SK-N-SH treated with all-trans-retinoic acid at 6 μM for 48 hours (cell line): ENCODE data around the gene LRRC52.

Source experiments
- ESRRG ChIP-seq: fragments of 250-450 bp; sonication (Bioruptor Pico); IDR thresholded peaks from 2 replicates; pipeline ENCODE4 v1.6.1; 2021; ENCODE audit warnings: mild to moderate bottlenecking
- OSR1 ChIP-seq: fragments of 250-450 bp; sonication (Bioruptor Pico); IDR thresholded peaks from 2 replicates; pipeline ENCODE4 v1.8.0; 2022; ENCODE audit warnings: moderate library complexity, mild to moderate bottlenecking, inconsistent platforms
- POU6F1 ChIP-seq: fragments of 250-450 bp; sonication (Bioruptor Pico); IDR thresholded peaks from 2 replicates; pipeline ENCODE4 v1.8.0; 2021; ENCODE audit warnings: low read depth, mild to moderate bottlenecking, moderate library complexity, borderline replicate concordance
- RARB ChIP-seq: fragments of 250-450 bp; sonication (Bioruptor Pico); IDR thresholded peaks from 2 replicates; pipeline ENCODE4 v1.8.0; 2021; ENCODE audit warnings: mild to moderate bottlenecking, moderate library complexity
- ZFP3 ChIP-seq: fragments of 250-450 bp; sonication (Bioruptor Pico); IDR thresholded peaks from 2 replicates; pipeline ENCODE4 v1.5.0; 2020; ENCODE audit warnings: mild to moderate bottlenecking, moderate library complexity
- ZNF8 ChIP-seq: fragments of 450-650 bp; formaldehyde crosslinking; IDR thresholded peaks from 2 replicates; pipeline ENCODE4 v1.5.0; 2020; ENCODE audit warnings: mild to moderate bottlenecking, moderate library complexity

GRCh38 chr1:165576536-165576935, 32.7 kb downstream of the LRRC52 start:
- TF ChIP-seq ZNF8, result no peak
- no peak for TF ChIP-seq ESRRG (CRISPR knock-in tag)
- TF ChIP-seq POU6F1, result no peak
- TF ChIP-seq OSR1 (CRISPR knock-in tag), result no peak
- TF ChIP-seq RARB (CRISPR knock-in tag), result no peak
- no peak for TF ChIP-seq ZFP3 (CRISPR knock-in tag)
